Smooth muscle cell of the brain vasculature (primary cell): ENCODE measurements around the gene CNIH1.
"Not testable (repeated sequence)": the region's sequence is repeated elsewhere in the genome, so short reads cannot be mapped to it uniquely, and the experiment has no call there.

Experiments
- DNase-seq: peaks from one replicate; pipeline ENCODE4 v3.0.0-alpha.2; 2012; ENCODE audit warnings: low read depth, low spot score

Gene CNIH1

GRCh38 chr14:54467280-54467679, 26.1 kb upstream of the CNIH1 start:
- no peak for DNase-seq

- DNase-seq: no peak
These were observed 24.5 kb upstream of the CNIH1 start for GRCh38 chr14:54465654-54466053.

- DNase-seq: no peak
These were observed 20.9 kb upstream of the CNIH1 start for GRCh38 chr14:54462048-54462447.

GRCh38 chr14:54459106-54459505, 17.9 kb upstream of the CNIH1 start:
- no peak for DNase-seq

- not testable (repeated sequence) for DNase-seq
These were observed 17.4 kb upstream of the CNIH1 start for GRCh38 chr14:54458536-54458935.

- DNase-seq: no peak
These were observed 16.4 kb upstream of the CNIH1 start for GRCh38 chr14:54457609-54457996.

- not testable (repeated sequence) for DNase-seq
These were observed 15.8 kb upstream of the CNIH1 start for GRCh38 chr14:54456820-54457608.

- DNase-seq: no peak
These were observed 14.2 kb upstream of the CNIH1 start for GRCh38 chr14:54455363-54455762.

GRCh38 chr14:54453990-54454389, 12.8 kb upstream of the CNIH1 start:
- DNase-seq: not testable (repeated sequence)

GRCh38 chr14:54453252-54453651, 12.1 kb upstream of the CNIH1 start:
- no peak for DNase-seq

- DNase-seq: no peak
These were observed 10.8 kb upstream of the CNIH1 start for GRCh38 chr14:54451961-54452360.

- no peak for DNase-seq
These were observed 10.0 kb upstream of the CNIH1 start for GRCh38 chr14:54451121-54451601.

GRCh38 chr14:54450535-54450934, 9.4 kb upstream of the CNIH1 start:
- DNase-seq: no peak

GRCh38 chr14:54447231-54447692, 6.1 kb upstream of the CNIH1 start:
- no peak for DNase-seq

GRCh38 chr14:54446161-54446693, 5.1 kb upstream of the CNIH1 start:
- DNase-seq: no peak

- no peak for DNase-seq
These were observed 3.5 kb upstream of the CNIH1 start for GRCh38 chr14:54444681-54445080.

GRCh38 chr14:54443981-54444380, 2.8 kb upstream of the CNIH1 start:
- no peak for DNase-seq

GRCh38 chr14:54442961-54443360, 1.8 kb upstream of the CNIH1 start:
- DNase-seq: not testable (repeated sequence)

- no peak for DNase-seq
These were observed 700 bp downstream of the CNIH1 start for GRCh38 chr14:54440476-54440872.

- DNase-seq: no peak
These were observed 1.1 kb downstream of the CNIH1 start for GRCh38 chr14:54440037-54440436.

GRCh38 chr14:54438703-54439102, 2.5 kb downstream of the CNIH1 start:
- DNase-seq: no peak

GRCh38 chr14:54437954-54438353, 3.2 kb downstream of the CNIH1 start:
- DNase-seq: not testable (repeated sequence)

GRCh38 chr14:54435500-54435981, 5.6 kb downstream of the CNIH1 start:
- DNase-seq: no peak
